ENCODE measurements around the gene GPR31. TPM values are rescaled to one million over a fixed set of nuclear protein-coding genes. Genes with fewer than 3 reads are reported as not detected.

Gene GPR31
- total RNA-seq, 1 experiment from 2014 or later = not detected

DNA sequence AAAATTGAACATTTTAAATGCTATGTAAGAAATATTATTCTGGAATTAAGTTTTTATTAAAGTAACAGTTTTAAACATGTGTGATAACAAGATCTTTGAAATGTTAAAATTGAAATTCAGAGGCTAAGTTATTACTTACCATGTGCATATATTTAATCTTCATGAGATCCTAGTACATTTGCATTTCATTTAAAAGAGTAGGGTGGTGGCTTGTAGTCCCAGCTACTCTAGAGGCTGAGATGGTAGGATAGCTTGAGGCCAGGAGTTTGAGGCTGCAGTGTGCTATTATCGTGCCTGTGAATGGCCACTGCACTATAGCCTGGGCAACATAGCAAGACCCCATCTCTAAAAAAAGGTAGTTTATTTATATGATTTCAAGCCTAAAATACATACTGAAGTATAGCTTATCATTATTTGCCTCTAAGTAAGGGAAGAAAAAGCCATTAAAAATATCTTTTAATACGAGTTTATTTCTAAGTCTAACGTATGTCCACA lies 31.9 kb downstream of the GPR31 start:
- DNase-seq (ENCODE audit: low read depth) = no peak
- in situ Hi-C loops (cut with HindIII; ENCODE audit: low pct_unique_long_range_greater_than_20kb, low sequenced_read_pairs) = no loop called here

DNA sequence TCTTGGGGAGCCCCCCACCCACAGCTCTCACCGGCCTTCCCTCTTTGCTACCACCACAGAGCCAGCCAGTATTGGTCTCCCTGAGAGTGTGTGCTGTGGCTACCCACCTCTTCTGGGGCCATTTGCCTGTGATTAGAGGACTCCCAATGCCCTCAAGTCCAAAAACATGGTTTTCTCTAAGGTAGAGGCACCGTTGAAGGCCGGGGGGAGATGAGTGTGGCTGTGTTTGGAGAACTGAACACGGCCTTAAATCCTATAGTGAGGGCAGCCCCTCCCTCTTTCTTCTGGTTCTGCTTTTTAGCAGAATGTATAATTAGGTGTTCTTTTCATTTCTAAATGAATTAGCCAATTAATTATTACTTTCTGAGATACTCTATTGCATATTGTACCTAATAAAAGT lies 32.4 kb downstream of the GPR31 start:
- DNase-seq (ENCODE audit: low read depth) = no peak
- in situ Hi-C loops (cut with HindIII; ENCODE audit: low pct_unique_long_range_greater_than_20kb, low sequenced_read_pairs) = no loop called here

DNA sequence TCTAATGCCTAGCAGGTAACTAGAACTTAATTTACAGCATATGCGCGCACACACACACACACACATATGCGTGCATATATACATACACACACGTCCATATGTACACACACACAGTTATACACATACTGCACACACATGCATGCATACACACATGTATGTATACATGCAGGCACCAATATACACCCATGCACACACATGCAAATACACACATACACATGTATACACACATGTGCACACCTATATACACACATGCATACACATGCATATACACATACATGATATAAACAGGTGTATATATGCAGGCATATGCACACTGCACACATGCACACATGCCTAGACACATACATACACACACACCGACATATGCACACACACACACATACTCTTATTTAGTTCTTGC lies 33.0 kb downstream of the GPR31 start:
- no peak for DNase-seq (ENCODE audit: low read depth)
- in situ Hi-C loops (cut with HindIII; ENCODE audit: low pct_unique_long_range_greater_than_20kb, low sequenced_read_pairs) = no loop called here

DNA sequence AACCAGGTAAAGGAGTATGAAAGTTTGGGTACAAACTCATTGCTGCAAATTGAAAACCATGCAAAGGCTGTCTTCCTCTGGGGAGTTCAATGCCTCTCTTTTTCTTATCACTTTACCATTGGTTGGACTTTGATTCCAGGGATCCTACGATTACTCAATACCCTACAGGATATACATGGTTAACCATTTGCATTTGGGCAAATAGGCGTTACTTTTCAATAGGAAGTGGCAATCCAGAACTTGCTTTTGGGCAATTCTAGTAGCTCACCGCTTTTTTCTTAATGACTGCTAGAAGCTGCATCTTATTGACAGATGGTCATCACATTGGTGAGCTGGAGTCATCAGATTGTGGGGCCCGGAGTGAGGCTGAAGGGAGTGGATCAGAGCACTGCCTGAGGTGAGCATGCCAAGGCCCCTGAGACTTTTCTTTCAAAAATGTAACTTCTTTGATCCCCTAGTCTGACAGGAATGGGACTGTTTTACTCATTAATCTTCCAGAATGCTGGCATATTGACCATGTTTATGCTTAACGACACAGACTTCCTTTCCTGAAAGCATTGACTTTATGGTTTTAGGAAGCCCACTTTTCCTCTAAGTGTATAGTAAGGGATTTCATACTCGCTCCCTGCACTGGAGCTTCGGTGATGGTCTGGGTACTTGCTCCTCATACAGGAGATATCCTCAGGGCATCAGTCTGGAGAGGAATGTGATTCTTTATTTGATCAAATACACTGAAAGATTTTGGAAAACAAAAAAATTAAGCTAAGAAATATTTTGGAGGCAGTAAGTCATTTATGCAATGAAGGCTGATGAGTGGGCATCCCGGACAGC lies 34.7 kb downstream of the GPR31 start, which contains the start of gene CCR6:
CCR6 (plus strand) TSS at position 270 of the 831 bp plus-strand sequence. CDS start 13,039 bp downstream, outside the sequence.
- DNase-seq (ENCODE audit: low read depth) = no peak
- in situ Hi-C loops (cut with HindIII; ENCODE audit: low pct_unique_long_range_greater_than_20kb, low sequenced_read_pairs) = no loop called here

DNA sequence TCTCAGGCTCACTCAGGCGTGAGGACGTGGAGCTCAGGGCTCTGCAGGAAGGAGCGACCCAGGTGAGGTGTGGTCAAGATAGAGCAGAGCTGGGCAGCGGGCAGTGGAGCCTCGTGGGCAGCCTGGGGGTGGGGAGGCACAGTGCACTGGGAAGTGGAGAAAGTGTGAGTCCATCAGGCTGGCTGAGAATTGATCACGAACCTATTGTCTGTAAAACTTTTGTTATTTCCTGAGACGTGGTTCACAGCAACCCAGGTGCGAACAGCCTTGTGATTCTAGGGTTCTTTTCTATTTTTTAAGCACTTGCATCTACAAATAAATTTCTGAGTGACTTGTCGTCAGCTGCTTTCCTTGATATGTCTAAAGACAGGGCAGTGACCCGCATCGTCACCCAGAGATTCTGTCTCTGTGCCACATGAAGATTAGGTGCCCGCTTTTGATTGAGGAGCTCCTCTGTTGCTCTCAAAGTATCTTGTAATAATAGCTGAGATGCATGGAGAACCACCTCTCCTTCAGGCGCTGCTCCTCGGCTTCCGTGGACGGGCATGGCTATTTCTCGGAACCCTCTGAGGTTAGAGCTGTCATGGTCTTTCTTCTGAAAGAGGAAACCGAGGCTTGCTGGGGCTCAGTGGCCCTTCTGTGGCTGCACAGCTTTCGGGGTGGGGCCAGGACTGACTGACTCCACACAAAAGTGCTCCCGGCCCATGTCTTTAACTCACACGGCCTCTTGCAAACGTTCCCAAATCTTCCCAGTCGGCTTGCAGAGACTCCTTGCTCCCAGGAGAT lies 35.5 kb downstream of the GPR31 start:
- in situ Hi-C loops (cut with HindIII; ENCODE audit: low pct_unique_long_range_greater_than_20kb, low sequenced_read_pairs) = no loop called here
- no peak for DNase-seq (ENCODE audit: low read depth)

DNA sequence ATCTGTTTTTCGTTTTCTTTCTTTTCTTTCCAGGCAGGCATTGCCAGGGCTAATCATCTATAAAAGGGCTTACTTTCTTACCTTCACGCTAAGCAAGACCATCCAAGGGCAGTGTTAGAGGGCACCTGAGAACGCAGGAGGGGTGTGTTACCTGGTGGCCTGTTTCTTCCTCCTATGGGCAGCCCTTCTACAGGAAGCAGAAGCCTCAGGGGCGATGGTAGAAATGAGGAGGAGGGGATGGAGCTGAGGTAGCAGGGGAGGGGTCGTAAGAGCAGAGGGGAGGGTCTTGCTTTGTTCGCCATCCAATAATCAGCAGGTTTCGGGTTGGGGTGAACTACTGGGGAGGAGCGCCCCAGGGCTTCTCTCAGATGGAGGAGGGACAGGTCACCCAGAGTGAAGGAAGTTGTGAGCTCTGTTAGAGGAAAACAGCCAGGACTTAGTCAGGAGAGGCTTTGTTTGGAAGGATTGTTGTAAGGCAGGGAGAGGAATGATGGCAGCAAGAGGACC lies 36.4 kb downstream of the GPR31 start:
- in situ Hi-C loops (cut with HindIII; ENCODE audit: low pct_unique_long_range_greater_than_20kb, low sequenced_read_pairs) = no loop called here
- DNase-seq (ENCODE audit: low read depth) = no peak

- no peak for DNase-seq (ENCODE audit: low read depth)
- in situ Hi-C loops (cut with HindIII; ENCODE audit: low pct_unique_long_range_greater_than_20kb, low sequenced_read_pairs) = no loop called here
These were observed 37.2 kb downstream of the GPR31 start for GRCh38 chr6:167120583-167120903.

- DNase-seq (ENCODE audit: low read depth) = no peak
- in situ Hi-C loops (cut with HindIII; ENCODE audit: low pct_unique_long_range_greater_than_20kb, low sequenced_read_pairs) = no loop called here
These were observed 37.9 kb downstream of the GPR31 start for GRCh38 chr6:167119670-167120582.

DNA sequence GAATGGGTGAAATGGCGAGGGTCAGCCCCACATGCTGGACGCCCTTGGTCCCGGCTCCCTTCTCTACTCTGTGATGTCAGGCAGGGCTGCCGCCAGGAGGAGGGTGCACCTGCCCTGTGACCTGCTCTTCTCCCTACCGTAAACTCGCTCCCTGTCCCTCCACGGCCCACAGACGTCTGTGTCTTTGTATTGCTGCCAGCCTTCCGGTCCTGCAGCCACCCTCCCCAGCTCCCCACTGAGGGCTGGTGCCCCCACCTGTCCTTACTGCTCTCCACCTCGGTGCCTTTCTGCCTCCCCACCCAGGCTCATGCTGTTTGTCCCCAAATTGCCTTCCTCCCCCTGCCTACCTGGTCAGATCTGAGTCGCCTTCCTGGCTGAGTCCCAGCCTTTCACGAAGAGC lies 38.9 kb downstream of the GPR31 start:
- DNase-seq (ENCODE audit: low read depth) = no peak
- in situ Hi-C loops (cut with HindIII; ENCODE audit: low pct_unique_long_range_greater_than_20kb, low sequenced_read_pairs) = no loop called here

DNA sequence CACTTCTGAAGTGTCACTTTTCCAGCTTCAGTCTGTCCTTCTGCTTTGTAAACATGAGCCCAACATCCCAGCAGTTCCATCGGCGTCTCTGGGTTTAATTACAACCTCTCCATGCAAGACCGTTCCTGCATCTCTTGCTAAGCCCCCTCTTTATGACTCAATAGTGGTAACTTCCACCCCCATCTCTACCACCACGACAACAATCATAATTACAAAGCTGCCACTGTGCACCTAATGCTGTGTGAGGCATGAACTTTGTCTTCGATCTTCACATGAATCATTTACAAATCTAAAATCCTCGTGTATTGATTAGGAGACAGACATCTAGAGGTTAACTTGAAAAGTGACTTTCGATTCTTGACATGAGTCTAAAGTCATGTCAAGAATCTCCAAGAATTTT lies 39.8 kb downstream of the GPR31 start:
- in situ Hi-C loops (cut with HindIII; ENCODE audit: low pct_unique_long_range_greater_than_20kb, low sequenced_read_pairs) = no loop called here

GRCh38 chr6:167116838-167117228 lies 40.9 kb downstream of the GPR31 start:
- DNase-seq (ENCODE audit: low read depth) = no peak
- in situ Hi-C loops (cut with HindIII; ENCODE audit: low pct_unique_long_range_greater_than_20kb, low sequenced_read_pairs) = no loop called here

More for the DNA sequence above, 39.8 kb downstream of the GPR31 start:
- DNase-seq (ENCODE audit: low read depth) = no peak

DNA sequence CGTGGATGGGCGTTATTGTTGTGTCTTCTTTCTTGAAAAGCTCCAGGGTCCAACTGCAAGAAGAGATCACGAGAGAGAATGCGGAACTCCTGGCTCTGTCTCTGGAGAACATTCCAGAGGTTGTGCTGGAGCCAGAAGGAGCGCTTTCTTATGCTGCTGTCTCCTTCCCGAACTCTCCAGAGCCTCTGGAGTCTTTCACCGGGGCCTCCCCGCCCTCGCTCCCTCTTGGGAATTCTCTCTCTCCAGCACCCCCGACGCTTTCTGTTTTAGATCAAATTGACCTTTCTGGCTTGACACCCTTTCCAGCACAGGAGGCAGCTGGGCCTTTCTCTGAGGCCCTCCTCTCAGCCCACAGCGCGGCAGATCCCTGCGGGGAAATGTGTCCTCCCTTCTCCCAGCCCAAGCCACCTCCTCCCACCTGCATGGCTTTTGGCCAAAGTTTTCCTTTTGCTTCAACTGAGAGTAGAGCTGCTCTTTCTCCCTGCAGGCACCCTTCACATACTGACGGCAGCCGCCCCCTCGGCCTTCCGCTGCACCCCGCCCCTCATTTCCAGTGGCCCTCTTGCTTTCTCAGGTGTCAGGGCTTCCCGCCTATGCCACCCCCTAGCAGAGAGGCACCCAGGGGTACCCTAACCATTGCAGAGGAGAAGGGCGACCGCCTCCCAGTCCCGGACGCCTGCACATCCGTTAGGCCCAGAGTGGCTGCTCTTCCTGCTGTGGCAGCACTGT lies 41.5 kb downstream of the GPR31 start:
- in situ Hi-C loops (cut with HindIII; ENCODE audit: low pct_unique_long_range_greater_than_20kb, low sequenced_read_pairs) = no loop called here
- no peak for DNase-seq (ENCODE audit: low read depth)

DNA sequence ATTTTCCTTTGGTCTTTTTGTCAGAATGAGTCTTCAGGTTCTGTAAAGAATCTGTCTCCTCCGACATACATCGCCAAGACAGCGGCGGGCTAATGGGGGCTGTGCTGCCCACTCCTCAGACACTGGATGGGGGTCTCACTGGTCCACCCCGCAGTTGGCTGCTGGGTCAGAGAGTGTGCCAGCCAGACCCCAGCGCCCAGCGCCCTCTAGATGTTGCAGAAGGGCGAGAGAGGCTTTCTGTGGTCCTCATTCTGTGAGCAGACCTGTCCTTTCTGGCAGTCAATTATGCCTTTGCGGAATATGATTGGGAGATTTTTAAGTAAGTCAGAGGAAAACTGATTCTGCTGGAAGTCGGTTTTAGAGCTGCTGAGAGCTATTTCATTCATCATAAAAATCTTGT lies 42.7 kb downstream of the GPR31 start:
- in situ Hi-C loops (cut with HindIII; ENCODE audit: low pct_unique_long_range_greater_than_20kb, low sequenced_read_pairs) = no loop called here
- DNase-seq (ENCODE audit: low read depth) = no peak

DNA sequence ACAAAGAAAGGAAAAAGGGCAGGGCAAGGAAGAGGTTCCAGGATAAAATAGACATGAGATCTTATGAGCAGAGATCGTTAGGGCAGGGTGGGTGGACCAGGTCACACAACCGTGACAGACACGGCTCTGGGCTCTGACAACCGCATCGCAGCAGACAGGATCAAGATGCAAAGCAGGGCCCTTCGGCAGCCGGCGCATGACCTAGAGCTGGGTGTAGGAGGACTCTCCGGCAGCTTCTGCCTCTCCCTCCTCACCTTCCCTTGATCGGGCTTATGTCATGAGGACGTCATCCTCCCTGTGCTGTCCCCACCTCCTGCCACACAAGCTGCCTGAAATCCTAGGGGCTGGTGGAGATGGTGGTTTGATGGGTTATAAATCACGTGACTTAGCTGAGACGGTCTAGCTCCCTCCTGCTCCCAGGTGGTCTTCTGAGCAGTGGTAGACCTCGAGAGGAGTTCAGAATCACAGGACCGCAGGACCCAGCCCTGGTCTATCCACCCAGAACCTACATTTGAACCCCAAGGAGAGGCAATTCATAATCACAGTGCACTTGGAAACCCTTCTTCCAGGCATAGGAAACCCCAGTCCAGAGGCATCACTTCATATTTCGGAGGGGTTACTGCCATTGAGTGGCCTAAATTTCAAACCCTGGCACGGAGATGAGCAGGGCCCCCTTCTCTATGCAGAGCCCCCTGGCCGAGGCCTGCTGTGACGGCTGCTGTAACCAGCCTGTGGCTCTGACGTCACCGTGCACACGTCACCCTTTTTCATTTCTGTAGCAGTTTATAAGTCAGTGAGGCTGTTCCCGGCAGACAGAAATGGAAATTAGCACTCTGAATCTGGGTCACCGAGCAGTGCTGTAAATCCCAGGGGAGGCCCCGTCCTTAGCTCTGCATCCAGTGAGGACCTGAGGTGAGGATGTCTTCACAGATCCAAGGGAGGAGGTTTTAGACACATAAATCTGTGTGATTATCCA lies 43.6 kb downstream of the GPR31 start:
- no peak for DNase-seq (ENCODE audit: low read depth)
- in situ Hi-C loops (cut with HindIII; ENCODE audit: low pct_unique_long_range_greater_than_20kb, low sequenced_read_pairs) = no loop called here

DNA sequence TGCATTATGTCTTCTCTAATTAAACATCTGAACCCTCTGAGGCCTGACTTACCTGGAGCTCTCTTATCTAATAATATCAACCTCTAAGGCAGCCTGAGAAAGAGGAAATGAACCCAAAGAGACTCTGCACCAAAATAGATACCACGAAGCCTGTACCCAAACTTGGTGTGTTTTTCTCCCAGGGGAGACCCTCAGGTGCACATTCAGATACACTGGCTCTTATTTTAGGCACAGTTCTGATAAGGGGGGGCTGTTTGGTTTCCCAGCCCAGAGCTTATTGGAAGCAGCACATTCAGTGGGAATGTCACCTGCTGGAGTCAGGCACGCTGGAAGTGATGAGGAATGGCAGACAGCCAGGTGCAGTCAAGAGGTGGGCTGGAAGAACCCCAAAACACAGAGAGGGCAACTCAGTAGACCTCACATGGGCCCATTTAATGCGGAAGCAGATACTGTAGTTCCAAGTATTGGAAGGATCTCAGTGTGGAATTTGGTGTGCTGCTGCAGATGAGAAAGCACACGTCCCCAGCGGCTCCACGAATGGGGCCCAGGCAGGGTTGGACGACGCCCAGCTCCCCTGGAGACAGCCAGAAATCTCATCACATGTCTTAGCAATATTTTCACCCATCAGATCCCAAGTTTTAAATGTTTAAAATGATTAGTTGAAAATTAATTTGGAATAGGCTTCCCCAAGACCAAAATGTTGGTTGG lies 44.6 kb downstream of the GPR31 start:
- no peak for DNase-seq (ENCODE audit: low read depth)
- in situ Hi-C loops (cut with HindIII; ENCODE audit: low pct_unique_long_range_greater_than_20kb, low sequenced_read_pairs) = no loop called here

DNA sequence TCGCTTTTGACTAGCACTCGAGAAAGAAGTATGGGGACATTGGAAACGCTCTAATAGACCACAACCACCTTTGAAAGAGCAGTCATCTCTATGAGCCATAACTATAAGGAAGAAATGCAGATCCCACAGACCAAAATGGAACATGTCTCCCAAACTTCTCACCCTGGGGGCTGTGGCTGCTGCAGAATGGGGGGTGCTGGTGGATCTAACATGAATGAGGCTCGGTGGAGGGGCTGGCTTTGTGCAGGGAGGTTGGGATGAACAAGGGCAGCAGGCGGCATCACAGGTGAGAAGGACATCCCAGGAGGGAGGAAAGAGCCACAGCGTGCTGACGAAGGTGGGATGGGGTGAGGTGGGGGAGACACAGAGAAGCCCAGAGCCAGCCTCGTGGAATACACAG lies 45.4 kb downstream of the GPR31 start:
- in situ Hi-C loops (cut with HindIII; ENCODE audit: low pct_unique_long_range_greater_than_20kb, low sequenced_read_pairs) = no loop called here
- no peak for DNase-seq (ENCODE audit: low read depth)
